NCI-H510A treated with DMSO at 0.1 percent for 48 hours (cell line): ENCODE measurements around the gene DMBT1.

ENCODE experiments used
- DNase-seq: peaks from one replicate; lab custom pipeline; 2025; lab: John Stamatoyannopoulos, UW

Gene DMBT1

DNA sequence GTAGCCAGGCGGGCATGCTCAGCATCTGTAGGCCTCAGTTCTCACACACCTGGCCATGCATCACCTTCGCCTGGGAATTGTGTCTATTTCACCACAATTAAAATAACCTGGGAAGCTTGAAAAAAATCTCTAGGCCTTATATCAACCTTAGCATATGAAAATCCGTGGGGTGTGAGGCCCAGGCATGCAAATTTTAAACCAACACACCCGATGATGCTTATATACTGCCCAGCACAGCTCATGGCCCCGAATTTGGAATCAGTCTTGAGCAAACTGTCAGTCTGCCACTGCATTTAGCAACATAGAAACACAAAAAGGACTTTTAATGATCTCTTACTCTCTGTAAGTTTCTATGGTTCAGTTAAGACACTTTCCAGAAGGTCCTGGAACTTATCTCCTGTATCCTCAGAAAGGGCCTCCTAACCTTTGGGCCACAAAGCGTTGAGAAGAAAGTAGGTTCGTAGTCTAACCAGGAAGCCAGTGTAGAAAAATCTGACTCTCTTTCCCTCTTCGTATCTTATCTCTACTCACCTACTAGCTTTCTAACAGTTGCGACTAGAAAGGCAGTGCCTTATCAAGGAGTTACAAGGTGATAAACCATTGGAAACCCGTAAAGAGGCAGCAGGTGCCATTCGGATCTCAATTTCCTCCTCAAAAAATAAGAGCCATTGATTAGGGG lies 12.0 kb upstream of the DMBT1 start:
- DNase-seq = no peak

- no peak for DNase-seq
Measured at GRCh38 chr10:122549636-122550035, 10.9 kb upstream of the DMBT1 start.

DNA sequence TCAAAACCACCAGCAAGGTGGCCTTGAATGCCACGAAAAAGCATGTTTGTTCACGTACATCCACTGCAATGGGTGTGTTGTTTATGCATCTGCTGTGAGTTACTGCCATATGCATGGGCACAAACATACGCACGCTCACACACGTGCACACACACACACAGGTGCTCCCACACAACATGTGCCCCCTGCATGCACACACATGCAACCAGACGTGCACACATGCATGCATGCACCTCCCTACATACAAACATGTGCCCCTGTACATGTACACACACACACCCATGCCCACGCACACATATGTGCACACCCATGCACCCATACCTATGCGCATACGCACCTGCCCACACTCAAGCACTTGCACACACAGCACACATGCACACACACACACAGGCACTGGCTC lies 10.1 kb upstream of the DMBT1 start:
- DNase-seq = no peak

- DNase-seq = no peak
Measured at GRCh38 chr10:122550983-122551382, 9.6 kb upstream of the DMBT1 start.

DNA sequence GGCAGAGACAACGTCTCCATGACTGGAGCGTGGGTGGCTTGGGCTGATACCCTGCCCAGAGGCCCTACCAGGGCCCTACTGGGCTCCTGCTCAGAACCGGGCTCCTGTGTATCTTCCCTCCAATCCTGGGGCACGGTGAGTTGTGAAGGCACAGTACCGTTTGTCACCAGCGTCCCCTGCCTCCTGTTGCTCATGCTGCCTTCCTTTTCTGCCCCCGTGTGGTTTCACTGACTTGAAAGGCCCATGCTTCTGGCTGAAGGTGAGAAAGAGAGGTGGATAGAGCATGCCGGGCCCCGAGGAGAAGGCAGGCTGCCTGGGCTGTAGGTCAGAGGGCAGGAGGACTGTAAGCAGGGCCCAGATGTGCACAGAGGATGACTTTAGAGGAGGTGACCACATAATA lies 9.1 kb upstream of the DMBT1 start:
- no peak for DNase-seq

DNA sequence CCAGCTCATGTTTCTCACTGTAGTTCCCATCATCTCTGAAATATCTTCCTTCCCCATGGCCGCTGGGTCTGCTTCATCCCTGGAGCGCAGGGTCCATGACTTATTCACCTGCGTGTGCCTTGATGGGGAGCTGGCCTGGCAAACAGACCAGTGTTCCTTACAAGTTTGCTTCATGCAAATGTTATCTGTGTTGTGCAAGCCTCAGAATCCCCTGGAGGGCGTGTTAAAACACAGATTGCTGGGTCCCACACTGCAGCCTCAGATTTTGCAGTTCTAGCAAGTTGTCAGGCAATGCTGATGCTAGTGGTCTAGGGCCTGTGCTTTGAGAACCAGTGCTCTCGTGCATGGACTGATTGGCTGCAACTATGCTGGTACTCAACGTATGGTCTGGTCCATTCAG lies 7.2 kb upstream of the DMBT1 start:
- DNase-seq = no peak

- DNase-seq = no peak
Measured at GRCh38 chr10:122554131-122555036, 6.2 kb upstream of the DMBT1 start.

DNA sequence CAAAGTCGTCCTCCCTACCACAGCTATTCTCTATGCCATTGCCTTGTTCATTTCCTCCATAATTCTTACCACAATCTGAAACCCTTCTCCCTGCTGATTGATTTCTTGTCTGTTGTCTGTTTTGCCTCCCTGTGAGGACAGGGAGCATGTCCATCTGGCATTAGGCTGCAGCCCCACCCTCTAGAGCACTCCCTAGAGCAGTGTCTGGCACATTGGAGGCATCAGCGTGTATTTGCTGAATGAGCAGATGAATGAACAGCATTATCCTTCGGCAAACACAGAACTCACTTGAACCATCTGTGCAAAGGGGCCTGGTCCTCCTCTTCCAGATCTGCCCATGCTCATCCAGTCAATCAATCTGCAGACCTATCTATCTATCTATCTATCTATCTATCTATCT lies 5.1 kb upstream of the DMBT1 start:
- DNase-seq = peak; percentile 7

GRCh38 chr10:122557516-122557915 lies 3.0 kb upstream of the DMBT1 start:
- DNase-seq = no peak

DNA sequence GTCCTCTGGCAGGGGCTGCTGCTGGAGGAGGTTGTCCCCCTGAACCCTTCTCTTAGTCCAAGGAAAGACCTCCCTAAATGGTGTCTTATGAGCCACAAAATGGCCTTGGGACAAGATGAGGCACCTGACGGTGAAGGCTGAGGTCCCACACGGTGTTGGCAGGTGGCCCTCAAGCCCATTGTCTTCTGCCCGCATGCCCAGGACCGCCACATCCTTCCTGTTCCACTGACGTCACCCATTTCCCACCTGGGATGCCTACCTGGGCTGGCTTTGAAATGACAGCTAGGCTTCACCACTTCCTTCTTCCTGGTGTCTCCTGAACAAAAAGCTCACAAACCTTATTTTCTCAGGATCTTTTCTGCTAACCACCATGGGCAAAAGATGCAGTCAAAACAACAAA lies 2.1 kb upstream of the DMBT1 start:
- DNase-seq = no peak

- no peak for DNase-seq
Measured at GRCh38 chr10:122559228-122559627, 1.3 kb upstream of the DMBT1 start.

- DNase-seq = peak; percentile 30
Measured at GRCh38 chr10:122561212-122561611, 658 bp downstream of the DMBT1 start.

DNA sequence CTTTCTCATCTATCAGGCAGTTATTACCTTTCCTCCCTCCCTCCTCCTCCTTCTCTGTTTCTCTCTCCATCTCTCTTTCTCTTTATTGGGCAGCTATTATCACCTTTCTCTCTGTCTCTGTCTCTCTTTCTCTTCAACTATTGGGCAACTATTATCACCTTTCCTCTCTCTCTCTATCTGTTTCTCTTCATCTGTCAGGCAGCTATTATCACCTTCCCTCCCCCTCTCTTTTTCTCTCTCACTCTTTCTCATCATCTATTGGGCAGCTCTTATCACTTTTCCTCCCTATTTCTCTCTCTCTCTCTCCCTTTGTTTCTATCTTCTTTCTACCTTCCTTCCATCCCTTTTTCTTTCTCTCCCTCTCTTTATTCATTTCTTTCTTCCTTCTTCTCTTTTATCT lies 1.2 kb downstream of the DMBT1 start:
- DNase-seq = no peak

GRCh38 chr10:122564980-122565379 lies 4.4 kb downstream of the DMBT1 start:
- DNase-seq = no peak

- DNase-seq = peak; percentile 84
Measured at GRCh38 chr10:122565766-122566206, 5.2 kb downstream of the DMBT1 start.

GRCh38 chr10:122566632-122567031 lies 6.1 kb downstream of the DMBT1 start:
- no peak for DNase-seq

DNA sequence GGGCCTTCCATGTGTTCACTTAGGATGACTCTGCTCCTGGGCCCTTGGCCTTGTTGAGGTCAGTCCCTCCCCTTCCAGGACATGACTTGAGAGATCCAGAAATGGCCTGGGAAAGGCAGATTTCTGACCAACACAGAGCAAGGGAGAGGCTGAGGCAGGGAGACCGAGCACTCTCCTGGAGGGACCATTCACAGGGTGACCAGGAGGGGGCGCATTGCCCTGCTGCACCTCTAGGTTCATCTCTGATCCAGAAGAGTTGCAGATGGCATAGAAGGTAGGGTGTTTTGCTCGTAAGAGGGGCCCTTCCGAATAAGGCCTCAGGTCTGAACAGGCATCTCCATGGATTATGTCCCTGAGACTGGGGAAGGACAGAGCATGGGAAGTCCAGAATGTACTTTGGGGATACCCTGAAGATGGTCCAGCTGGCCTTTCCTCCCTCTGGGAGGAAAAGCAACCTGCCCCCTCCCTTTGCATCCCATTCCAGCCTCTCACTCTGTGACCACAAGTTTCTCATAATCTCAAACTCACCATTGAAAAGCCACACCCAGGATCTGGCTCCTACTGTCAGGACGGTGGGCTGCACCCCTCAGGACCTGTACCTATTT lies 6.6 kb downstream of the DMBT1 start:
- peak; percentile 5 for DNase-seq

DNA sequence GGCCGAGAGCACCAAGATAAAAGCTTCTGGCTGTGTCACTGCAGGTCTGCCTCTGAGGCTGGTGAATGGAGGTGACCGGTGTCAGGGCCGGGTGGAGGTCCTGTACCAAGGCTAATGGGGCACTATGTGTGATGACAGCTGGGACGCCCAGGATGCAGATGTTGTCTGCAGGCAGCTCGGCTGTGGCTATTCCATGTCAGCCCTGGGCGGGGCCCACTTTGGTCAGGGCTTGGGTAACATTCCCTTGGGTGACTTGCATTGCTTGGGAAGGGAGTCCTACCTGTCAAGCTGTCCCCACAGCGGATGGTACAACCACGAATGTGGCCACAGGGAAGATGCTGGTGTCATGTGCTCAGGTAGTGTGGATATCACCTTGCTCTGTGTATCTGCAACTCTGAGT lies 8.0 kb downstream of the DMBT1 start:
- no peak for DNase-seq

DNA sequence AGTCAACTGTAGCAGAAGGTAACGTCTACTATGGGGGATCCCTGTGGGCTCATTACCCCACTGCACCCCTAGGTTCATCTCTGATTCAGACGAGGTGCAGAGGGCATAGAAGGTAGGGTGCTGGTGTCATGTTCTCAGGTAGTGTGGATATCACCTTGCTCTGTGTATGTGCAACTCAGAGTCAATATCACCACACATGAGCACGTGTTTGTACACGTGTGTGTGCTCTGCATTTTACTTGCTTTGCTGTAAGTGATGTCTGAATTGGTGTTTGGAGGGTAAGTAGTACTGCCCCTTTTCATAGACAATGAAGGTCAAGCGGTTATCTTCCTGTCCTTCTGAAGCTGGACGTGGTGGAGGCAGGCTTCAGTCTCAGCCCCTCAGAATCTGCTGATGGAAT lies 10.4 kb downstream of the DMBT1 start:
- DNase-seq = no peak

GRCh38 chr10:122571892-122572291 lies 11.3 kb downstream of the DMBT1 start:
- DNase-seq = no peak

DNA sequence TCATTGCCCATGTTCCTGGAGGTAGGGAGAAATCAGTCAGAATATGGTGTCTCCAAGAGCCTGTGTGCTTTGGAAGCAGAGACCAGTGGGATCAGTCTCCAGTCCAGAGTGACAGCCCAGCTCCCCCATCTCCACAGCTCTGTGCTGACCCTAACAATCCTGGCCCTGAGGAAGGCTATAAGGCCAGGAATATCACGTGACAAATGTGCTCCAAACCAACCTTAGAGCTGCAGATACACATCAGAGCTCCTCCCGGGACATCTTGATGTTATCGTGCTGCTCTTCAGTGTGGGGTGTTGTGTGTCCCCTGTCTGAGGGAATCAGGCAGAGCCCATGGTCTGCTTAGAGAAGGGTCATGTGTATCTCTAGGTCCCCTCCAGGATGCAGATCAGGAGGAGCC lies 15.2 kb downstream of the DMBT1 start:
- no peak for DNase-seq

DNA sequence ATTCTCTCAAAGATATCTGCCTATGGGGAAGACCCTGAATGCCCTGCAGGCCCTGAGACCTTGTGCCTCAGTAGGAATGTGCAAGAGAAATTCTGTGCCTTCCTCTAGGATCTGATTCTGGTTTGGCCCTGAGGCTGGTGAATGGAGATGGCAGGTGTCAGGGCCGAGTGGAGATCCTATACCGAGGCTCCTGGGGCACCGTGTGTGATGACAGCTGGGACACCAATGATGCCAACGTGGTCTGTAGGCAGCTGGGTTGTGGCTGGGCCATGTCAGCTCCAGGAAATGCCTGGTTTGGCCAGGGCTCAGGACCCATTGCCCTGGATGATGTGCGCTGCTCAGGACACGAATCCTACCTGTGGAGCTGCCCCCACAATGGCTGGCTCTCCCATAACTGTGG lies 15.7 kb downstream of the DMBT1 start:
- DNase-seq = no peak

- DNase-seq = no peak
Measured at GRCh38 chr10:122577311-122577885, 16.8 kb downstream of the DMBT1 start.
